ENCODE measurements around the gene SAMD14. TPM values are rescaled to one million over a fixed set of nuclear protein-coding genes. Genes with fewer than 3 reads are reported as not detected.

SAMD14 gene
- total RNA-seq, 2 experiments from 2014 or later: 0.35 to 1.1 TPM

GRCh38 chr17:50090071-50090470 is 39.9 kb downstream of the SAMD14 start:
- H3K27ac Mint-ChIP-seq: no peak overlapping the region
- no peaks in the 10 kb centered on the region for H3K9me3 Mint-ChIP-seq (ENCODE audit: low read depth)
- CTCF ChIA-PET: interaction anchor here (5.3 kb wide), 1 partner anchor 63 kb away, joined by 58 read pairs; no protein-coding TSS in a partner anchor
- H3K4me3 Mint-ChIP-seq: no peak overlapping the region
- no peaks in the 10 kb centered on the region for H3K27me3 Mint-ChIP-seq
- peaks cover 8% of the 10 kb centered on the region for H3K4me1 Mint-ChIP-seq
- ATAC-seq (no peak), DNase-seq (no peak)
- H3K36me3 Mint-ChIP-seq: no peaks in the 10 kb centered on the region

GRCh38 chr17:50088952-50089825 is 40.8 kb downstream of the SAMD14 start:
- H3K9me3 Mint-ChIP-seq (ENCODE audit: low read depth): no peaks in the 10 kb centered on the region

GRCh38 chr17:50087912-50088405 is 42.0 kb downstream of the SAMD14 start:
- Mint-ChIP-seq H3K4me3 (no peak overlapping the region), H3K36me3 (no peaks in the 10 kb centered on the region), H3K9me3 (ENCODE audit: low read depth) (no peaks in the 10 kb centered on the region), H3K27ac (no peak overlapping the region), H3K4me1 (no peaks in the 10 kb centered on the region), H3K27me3 (no peaks in the 10 kb centered on the region)
- no peak for DNase-seq
- ATAC-seq: no peak
- CTCF ChIA-PET: interaction anchor here (0.5 to 3.2 kb wide), 39 partner anchors 10 to 531 kb away, joined by 3 to 149 read pairs (median 5); partner anchors contain the start of genes ITGA3 and PDK2

More at GRCh38 chr17:50088952-50089825, 40.8 kb downstream of the SAMD14 start:
- no peak for DNase-seq
- ATAC-seq: no peak
- no peaks in the 10 kb centered on the region for H3K36me3 Mint-ChIP-seq
- CTCF ChIA-PET: interaction anchor here (2.9 to 3.2 kb wide), 2 partner anchors 9 to 32 kb away, joined by 35 to 42 read pairs; partner anchors contain the start of genes ITGA3 and PDK2
- no peak overlapping the region for H3K27ac Mint-ChIP-seq
- H3K4me3 Mint-ChIP-seq: no peak overlapping the region
- no peaks in the 10 kb centered on the region for H3K27me3 Mint-ChIP-seq
- peaks cover 2% of the 10 kb centered on the region for H3K4me1 Mint-ChIP-seq

- Mint-ChIP-seq H3K36me3 (no peaks in the 10 kb centered on the region), H3K9me3 (ENCODE audit: low read depth) (no peaks in the 10 kb centered on the region), H3K27ac (no peak overlapping the region), H3K27me3 (no peaks in the 10 kb centered on the region), H3K4me3 (no peak overlapping the region), H3K4me1 (no peaks in the 10 kb centered on the region)
- DNase-seq: peak; percentile 86
- ATAC-seq: peak; percentile 90
- CTCF ChIA-PET: interaction anchor here (0.5 to 3.2 kb wide), 41 partner anchors 9 to 530 kb away, joined by 3 to 149 read pairs (median 5); partner anchors contain the start of genes ITGA3 and PDK2
Measured at GRCh38 chr17:50087246-50087911, 42.6 kb downstream of the SAMD14 start.

GRCh38 chr17:50081757-50082156 is 48.2 kb downstream of the SAMD14 start:
- Mint-ChIP-seq H3K4me3 (no peak overlapping the region), H3K9me3 (ENCODE audit: low read depth) (no peaks in the 10 kb centered on the region), H3K27ac (no peak overlapping the region), H3K4me1 (no peaks in the 10 kb centered on the region), H3K27me3 (no peaks in the 10 kb centered on the region), H3K36me3 (peaks cover 3% of the 10 kb centered on the region)
- CTCF ChIA-PET: interaction anchor here (1.2 to 2.1 kb wide), 4 partner anchors 9 to 25 kb away, joined by 3 to 9 read pairs (median 6); no protein-coding TSS in a partner anchor
- DNase-seq (no peak), ATAC-seq (no peak)

GRCh38 chr17:50080827-50081226 is 49.1 kb downstream of the SAMD14 start:
- no peak overlapping the region for H3K4me3 Mint-ChIP-seq
- no peaks in the 10 kb centered on the region for H3K9me3 Mint-ChIP-seq (ENCODE audit: low read depth)
- no peak for DNase-seq
- no peak overlapping the region for H3K27ac Mint-ChIP-seq
- peaks cover 3% of the 10 kb centered on the region for H3K36me3 Mint-ChIP-seq
- no peaks in the 10 kb centered on the region for H3K27me3 Mint-ChIP-seq
- CTCF ChIA-PET: interaction anchor here (1.4 to 2.1 kb wide), 3 partner anchors 13 to 54 kb away, joined by 4 to 9 read pairs (median 4); no protein-coding TSS in a partner anchor
- no peak for ATAC-seq
- no peaks in the 10 kb centered on the region for H3K4me1 Mint-ChIP-seq

- CTCF ChIA-PET: interaction anchor here (0.7 to 1.6 kb wide), 4 partner anchors 13 to 64 kb away, joined by 3 to 4 read pairs (median 4); partner anchors contain the start of gene ITGA3
- peaks cover 3% of the 10 kb centered on the region for H3K36me3 Mint-ChIP-seq
- ATAC-seq: no peak
- H3K4me3 Mint-ChIP-seq: no peak overlapping the region
- DNase-seq: no peak
- H3K27ac Mint-ChIP-seq: no peak overlapping the region
- H3K4me1 Mint-ChIP-seq: no peaks in the 10 kb centered on the region
- H3K27me3 Mint-ChIP-seq: no peaks in the 10 kb centered on the region
- H3K9me3 Mint-ChIP-seq (ENCODE audit: low read depth): no peaks in the 10 kb centered on the region
Measured at GRCh38 chr17:50080096-50080480, 49.9 kb downstream of the SAMD14 start.

GRCh38 chr17:50079334-50080095 is 50.4 kb downstream of the SAMD14 start:
- DNase-seq (no peak), ATAC-seq (peak; percentile 23)
- Mint-ChIP-seq H3K4me3 (no peak overlapping the region), H3K4me1 (no peaks in the 10 kb centered on the region), H3K27ac (no peak overlapping the region), H3K27me3 (no peaks in the 10 kb centered on the region), H3K9me3 (ENCODE audit: low read depth) (no peaks in the 10 kb centered on the region), H3K36me3 (peaks cover 3% of the 10 kb centered on the region)
- CTCF ChIA-PET: interaction anchor here (0.7 to 2.9 kb wide), 8 partner anchors 8 to 81 kb away, joined by 3 to 16 read pairs (median 4); partner anchors contain the start of gene ITGA3

- H3K27ac Mint-ChIP-seq: no peak overlapping the region
- peaks cover 3% of the 10 kb centered on the region for H3K36me3 Mint-ChIP-seq
- no peak for ATAC-seq
- no peak for DNase-seq
- H3K9me3 Mint-ChIP-seq (ENCODE audit: low read depth): no peaks in the 10 kb centered on the region
- H3K4me3 Mint-ChIP-seq: no peak overlapping the region
- CTCF ChIA-PET: interaction anchor here (0.8 to 2.9 kb wide), 5 partner anchors 9 to 80 kb away, joined by 3 to 16 read pairs (median 8); partner anchors contain the start of gene ITGA3
- no peaks in the 10 kb centered on the region for H3K4me1 Mint-ChIP-seq
- H3K27me3 Mint-ChIP-seq: no peaks in the 10 kb centered on the region
Measured at GRCh38 chr17:50078430-50078829, 51.5 kb downstream of the SAMD14 start.

- H3K36me3 Mint-ChIP-seq: peaks cover 6% of the 10 kb centered on the region
- H3K27me3 Mint-ChIP-seq: no peaks in the 10 kb centered on the region
- H3K9me3 Mint-ChIP-seq (ENCODE audit: low read depth): peaks cover under 1% of the 10 kb centered on the region
Measured at GRCh38 chr17:50076591-50077235, 53.2 kb downstream of the SAMD14 start.

GRCh38 chr17:50076221-50076590 is 53.8 kb downstream of the SAMD14 start:
- no peaks in the 10 kb centered on the region for H3K27me3 Mint-ChIP-seq
- no peak for DNase-seq
- H3K27ac Mint-ChIP-seq: no peak overlapping the region
- H3K36me3 Mint-ChIP-seq: peaks cover 8% of the 10 kb centered on the region
- H3K4me3 Mint-ChIP-seq: no peak overlapping the region
- H3K9me3 Mint-ChIP-seq (ENCODE audit: low read depth): peaks cover 3% of the 10 kb centered on the region
- no peak for ATAC-seq
- CTCF ChIA-PET: interaction anchor here (1.2 to 1.4 kb wide), 2 partner anchors 11 to 41 kb away, joined by 3 to 5 read pairs; no protein-coding TSS in a partner anchor
- H3K4me1 Mint-ChIP-seq: peaks cover 2% of the 10 kb centered on the region

More at GRCh38 chr17:50076591-50077235, 53.2 kb downstream of the SAMD14 start:
- CTCF ChIA-PET: interaction anchor here (1.2 to 2.9 kb wide), 4 partner anchors 11 to 42 kb away, joined by 3 to 16 read pairs (median 6); no protein-coding TSS in a partner anchor
- Mint-ChIP-seq H3K4me1 (peaks cover 2% of the 10 kb centered on the region), H3K27ac (no peak overlapping the region), H3K4me3 (no peak overlapping the region)
- ATAC-seq (no peak), DNase-seq (no peak)

- no peak for DNase-seq
- Mint-ChIP-seq H3K27me3 (no peaks in the 10 kb centered on the region), H3K36me3 (peaks cover 11% of the 10 kb centered on the region), H3K9me3 (ENCODE audit: low read depth) (peaks cover 3% of the 10 kb centered on the region), H3K4me1 (peaks cover 2% of the 10 kb centered on the region), H3K4me3 (no peak overlapping the region), H3K27ac (no peak overlapping the region)
- CTCF ChIA-PET: interaction anchor here (1.2 to 2.8 kb wide), 3 partner anchors 12 to 41 kb away, joined by 3 to 8 read pairs (median 5); partner anchors contain the start of gene ITGA3
- ATAC-seq: no peak
Measured at GRCh38 chr17:50075446-50076032, 54.4 kb downstream of the SAMD14 start.
